CD4-positive, alpha-beta T cell treated with Interleukin-6 for 4 hours (primary cell): Measurements from ENCODE around the gene DST.

Experiments used
- DNase-seq: peaks from one replicate; pipeline ENCODE4 v3.0.0-alpha.2; 2020; ENCODE audit warnings: mixed read lengths

The DST gene

DNA sequence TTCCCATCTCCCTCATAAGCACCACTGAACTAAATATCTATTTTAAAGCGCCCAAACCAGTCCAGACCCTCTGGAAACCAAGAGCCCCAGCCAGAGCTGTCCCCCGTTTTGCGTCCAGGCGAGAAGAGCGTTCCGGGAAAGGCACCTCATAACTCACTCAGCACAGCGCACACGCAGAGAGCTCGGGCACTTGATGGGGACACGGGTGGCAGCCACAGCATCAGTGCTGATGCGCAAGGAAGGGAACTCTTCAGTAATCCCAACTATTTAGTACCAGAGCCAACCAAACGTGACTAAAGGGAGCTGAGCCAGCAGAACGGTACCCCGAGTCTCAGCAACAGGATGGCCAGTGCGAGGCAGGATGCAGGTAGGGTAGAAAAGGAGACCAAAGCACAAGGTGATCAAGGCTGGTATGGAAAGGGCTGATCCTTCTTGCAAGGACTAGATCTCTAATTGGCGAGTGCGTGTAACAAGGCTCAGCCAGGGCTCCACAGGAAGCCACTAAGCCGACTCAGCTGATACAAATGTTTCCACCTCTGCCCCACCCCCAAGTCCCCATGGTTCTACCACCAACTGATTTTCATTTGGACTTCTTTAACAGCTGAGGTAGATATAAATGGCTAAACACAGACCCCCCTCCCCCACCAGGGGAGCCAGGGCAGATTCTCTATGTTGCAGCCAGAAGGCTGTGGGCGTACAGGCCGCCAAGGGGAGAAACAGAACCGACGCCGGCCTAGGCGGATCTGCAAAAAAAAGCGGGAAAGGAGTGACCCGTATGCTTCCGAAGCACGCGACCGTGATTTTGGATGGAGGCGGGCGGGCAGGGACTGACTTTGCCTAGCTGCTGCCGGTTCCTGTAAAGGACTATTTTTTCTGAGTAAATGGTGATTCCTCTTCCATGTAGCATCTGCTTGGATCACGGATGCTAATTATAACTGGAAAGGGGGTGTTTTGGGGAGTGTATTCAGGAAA, 211.8 kb downstream of the DST start:
- no peak for DNase-seq

DNA sequence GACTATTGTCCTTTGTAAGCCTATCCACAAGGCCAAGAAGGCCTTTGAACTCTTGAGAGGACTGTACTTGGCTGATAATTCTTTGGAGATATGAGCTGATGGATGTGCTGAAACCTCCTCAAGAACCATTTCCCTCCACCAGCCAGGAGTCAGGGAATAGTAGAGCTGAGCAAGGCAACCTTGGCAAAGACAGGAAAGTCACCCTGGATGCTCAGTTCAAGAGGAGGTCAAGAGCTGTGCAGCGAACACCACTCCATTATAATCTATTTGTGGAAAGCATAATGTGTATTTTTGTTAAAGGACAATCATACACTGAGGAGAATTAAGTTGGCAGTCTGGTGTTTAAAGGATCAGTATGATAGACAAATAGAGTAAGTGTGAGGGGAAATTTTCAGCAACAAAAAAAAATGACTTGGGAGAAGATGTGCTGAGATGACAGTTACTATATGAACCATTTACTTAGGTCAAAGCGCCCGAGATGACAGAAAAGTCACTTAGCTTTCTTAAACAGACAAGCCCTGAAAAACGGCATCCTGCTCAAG, 218.1 kb downstream of the DST start:
- no peak for DNase-seq

GRCh38 chr6:56424064-56424463, 218.6 kb downstream of the DST start:
- no peak for DNase-seq

- DNase-seq: no peak
These were observed 222.4 kb downstream of the DST start for GRCh38 chr6:56420296-56420695.

GRCh38 chr6:56419191-56419590, 223.5 kb downstream of the DST start:
- DNase-seq: no peak

- no peak for DNase-seq
These were observed 224.9 kb downstream of the DST start for GRCh38 chr6:56417823-56418222.

DNA sequence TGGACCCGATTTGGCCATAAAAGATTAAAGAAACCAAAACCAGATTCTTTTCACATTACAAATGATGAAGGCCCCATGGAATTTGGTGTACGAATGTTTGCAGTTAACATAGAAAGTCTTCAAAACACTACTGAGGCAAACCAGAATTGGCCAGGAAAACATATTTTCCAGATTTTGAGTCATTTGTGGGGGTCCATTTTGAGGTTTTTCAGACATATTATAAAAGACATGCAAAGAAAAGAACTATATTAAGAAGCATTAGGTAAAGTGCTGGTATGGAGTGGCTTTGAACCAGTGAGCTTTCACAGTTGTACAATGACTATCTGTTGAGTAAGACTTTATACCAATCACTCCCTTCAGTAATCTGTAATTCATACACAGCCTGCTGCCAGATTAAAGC, 226.4 kb downstream of the DST start:
- DNase-seq: no peak

DNA sequence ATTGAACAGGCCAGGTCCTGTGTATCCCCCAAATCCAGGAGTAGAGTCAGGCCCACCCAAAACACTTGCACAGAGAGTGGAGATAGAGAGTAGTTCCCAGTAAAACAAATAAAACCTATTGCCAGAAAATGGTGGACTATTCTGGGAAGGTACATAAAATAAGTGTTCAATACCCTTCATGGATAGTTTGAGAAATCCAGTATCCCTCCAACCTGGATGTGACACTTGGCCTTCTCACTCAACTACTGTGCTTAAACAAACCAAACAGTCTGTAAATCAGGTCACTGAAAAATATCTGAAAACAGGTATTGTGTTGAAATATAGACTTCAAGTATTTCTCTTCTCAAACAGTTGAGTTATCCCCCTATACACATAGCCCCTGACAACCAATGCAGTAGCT, 233.7 kb downstream of the DST start:
- DNase-seq: no peak
